GM23248 (cell line): ENCODE results near the gene C19orf18. TPM values are rescaled to one million over a fixed set of nuclear protein-coding genes. Genes with fewer than 3 reads are reported as not detected.
A peak's percentile ranks its signal among the peaks of the same experiment; 100 is the strongest.

Experiments used
- DNase-seq: peaks from one replicate; pipeline ENCODE4 v3.0.0-alpha.2; 2015
- H2AFZ ChIP-seq: fragments of 200-600 bp; sonication (generic); 2 replicates; pipeline ENCODE4 v1.6.1; 2016; ENCODE audit warnings: antibody characterized with exemption
- H3F3A ChIP-seq: fragments of 200-600 bp; sonication (generic); 2 replicates; pipeline ENCODE4 v1.6.1; 2016; ENCODE audit warnings: mild to moderate bottlenecking, antibody characterized with exemption, mixed run types; ENCODE audit not compliant: insufficient read depth
- H3K27ac ChIP-seq: fragments of 200-600 bp; sonication (generic); 2 replicates; pipeline ENCODE4 v1.5.1; 2016; ENCODE audit warnings: mild to moderate bottlenecking
- H3K27me3 ChIP-seq: fragments of 200-600 bp; sonication (generic); replicated peaks from 2 replicates; pipeline ENCODE4 v1.6.1; 2016; ENCODE audit warnings: mild to moderate bottlenecking; ENCODE audit not compliant: insufficient read depth
- H3K36me3 ChIP-seq: fragments of 200-600 bp; sonication (generic); 2 replicates; pipeline ENCODE4 v1.6.1; 2016; ENCODE audit warnings: low read depth, mild to moderate bottlenecking
- H3K4me1 ChIP-seq: fragments of 200-600 bp; sonication (generic); 2 replicates; pipeline ENCODE4 v1.6.1; 2016; ENCODE audit warnings: mild to moderate bottlenecking; ENCODE audit not compliant: insufficient read depth
- H3K4me2 ChIP-seq: fragments of 200-600 bp; sonication (generic); one replicate; pipeline ENCODE4 v1.6.1; 2016; ENCODE audit warnings: mild to moderate bottlenecking; ENCODE audit not compliant: unreplicated experiment
- H3K4me3 ChIP-seq: fragments of 200-600 bp; sonication (generic); 2 replicates; pipeline ENCODE4 v1.5.1; 2016; ENCODE audit warnings: mild to moderate bottlenecking
- H3K79me2 ChIP-seq: fragments of 200-600 bp; sonication (generic); 2 replicates; pipeline ENCODE4 v1.6.1; 2016; ENCODE audit warnings: mild to moderate bottlenecking; ENCODE audit not compliant: insufficient read depth
- H3K9ac ChIP-seq: fragments of 200-600 bp; sonication (generic); 2 replicates; pipeline ENCODE4 v1.6.1; 2016; ENCODE audit warnings: mild to moderate bottlenecking
- H3K9me2 ChIP-seq: fragments of 200-600 bp; sonication (generic); 2 replicates; pipeline ENCODE4 v1.6.1; 2016; ENCODE audit warnings: mixed run types, mild to moderate bottlenecking, moderate library complexity; ENCODE audit not compliant: insufficient read depth
- H3K9me3 ChIP-seq: fragments of 200-600 bp; sonication (generic); one replicate; pipeline ENCODE4 v1.6.1; 2017; ENCODE audit warnings: low read depth
- H4K20me1 ChIP-seq: fragments of 200-600 bp; sonication (generic); 2 replicates; pipeline ENCODE4 v1.6.0; 2016; ENCODE audit not compliant: insufficient read depth
- EZH2 ChIP-seq: fragments of 200-600 bp; sonication (generic); IDR thresholded peaks from 2 replicates; pipeline ENCODE4 v1.6.1; 2018; ENCODE audit warnings: antibody characterized with exemption, mild to moderate bottlenecking; ENCODE audit not compliant: insufficient read depth, poor library complexity, severe bottlenecking
- EZH2phosphoT487 ChIP-seq: fragments of 200-600 bp; sonication (generic); IDR thresholded peaks from 2 replicates; pipeline ENCODE4 v1.6.1; 2018; ENCODE audit warnings: antibody characterized with exemption, moderate library complexity, mild to moderate bottlenecking, low read depth; ENCODE audit not compliant: insufficient read depth
- WGBS, 2 experiments: methylation state at CpG; one replicate each; pipeline ENCODE4 v1.1.6; 2015 to 2017; ENCODE audit warnings: low lambda C conversion rate in 2 of 2, low coverage in 1 of 2; ENCODE audit errors: missing lambda C conversion rate in 2 of 2; 5-methylcytosine and 5-hydroxymethylcytosine counted together
- in situ Hi-C: fragments of 300-500 bp; cut with MboI; formaldehyde crosslinking; loops from 2 replicates; pipeline ENCODE4 v1.15.0; 2020
- polyA plus RNA-seq: library from polyadenylated mRNA; unstranded; fragments of >200 nt; fragmentation: Nextera tagmentation; extraction: Ambion mirVana; gene quantifications from 2 replicates; pipeline ENCODE4 v1.2.1, GENCODE V29; 2016
- total RNA-seq: library from RNA; depleted of rRNA; stranded (reverse); fragments of >200 nt; shearing (Covaris generic); gene quantifications from 2 replicates; pipeline ENCODE4 v1.2.3, GENCODE V29; 2014

The C19orf18 gene
- total and polyA plus RNA-seq, 2 experiments from 2014 or later = 1.0 TPM; not detected in 1

GRCh38 chr19:58007285-58007684 lies 33.0 kb upstream of the C19orf18 start:
- TF ChIP-seq EZH2 (no peak), EZH2phosphoT487 (no peak)
- WGBS, 2 experiments = 43 to 56% methylated on average over 1 of the region's 1 CpG
- in situ Hi-C loops = no loop called here
- no peaks in the 10 kb centered on the region for H3K9me2 ChIP-seq
- no peak overlapping the region for H3K27ac ChIP-seq
- no peak overlapping the region for H3K4me2 ChIP-seq
- no peak overlapping the region for H3K9ac ChIP-seq
- H3K79me2 ChIP-seq = peaks cover 22% of the 10 kb centered on the region
- H3K4me1 ChIP-seq = no peaks in the 10 kb centered on the region
- no peak overlapping the region for H2AFZ ChIP-seq
- H3K9me3 ChIP-seq = no peaks in the 10 kb centered on the region
- no peaks in the 10 kb centered on the region for H3K27me3 ChIP-seq
- H4K20me1 ChIP-seq = no peaks in the 10 kb centered on the region
- no peak for DNase-seq
- H3K4me3 ChIP-seq = no peak overlapping the region
- peaks cover 6% of the 10 kb centered on the region; the same call in 1 of the 2 replicates for H3F3A ChIP-seq
- peaks cover 40% of the 10 kb centered on the region for H3K36me3 ChIP-seq

GRCh38 chr19:58003174-58003828 lies 29.0 kb upstream of the C19orf18 start:
- Histone ChIP-seq H3K4me3 (peak overlapping the region; percentile 90), H3K27ac (peak overlapping the region; percentile 66; the same call in 1 of the 2 replicates), H3K4me2 (peak overlapping the region; percentile 76), H3K9ac (peak overlapping the region; percentile 94), H3F3A (no peaks in the 10 kb centered on the region), H3K36me3 (peaks cover 73% of the 10 kb centered on the region), H4K20me1 (no peaks in the 10 kb centered on the region), H3K9me3 (no peaks in the 10 kb centered on the region), H3K4me1 (peaks cover 4% of the 10 kb centered on the region; the same call in 1 of the 2 replicates), H3K79me2 (peaks cover 54% of the 10 kb centered on the region), H3K9me2 (no peaks in the 10 kb centered on the region), H2AFZ (peak overlapping the region; percentile 96), H3K27me3 (no peaks in the 10 kb centered on the region)
- in situ Hi-C loops = no loop called here
- TF ChIP-seq EZH2 = no peak
- TF ChIP-seq EZH2phosphoT487 = no peak
- peak; percentile 46 for DNase-seq
- WGBS, 2 experiments = 33 to 34% methylated on average over 31 of the region's 31 CpGs

GRCh38 chr19:58002384-58003173 lies 28.2 kb upstream of the C19orf18 start, which contains the start of gene ZNF606:
Gene ZNF606, minus strand, starts transcription at chr19:58002820. Its CDS starts 1,501 bp downstream, at chr19:58001319.
- peaks cover 54% of the 10 kb centered on the region for H3K79me2 ChIP-seq
- 1 to 2% methylated on average over 75 to 78 of the region's 91 CpGs for WGBS, 2 experiments
- peak within 1 kb of the TSS; percentile 94 for H3K9ac ChIP-seq
- in situ Hi-C loops = no loop called here
- H3K9me2 ChIP-seq = no peaks in the 10 kb centered on the region
- H3K27me3 ChIP-seq = no peaks in the 10 kb centered on the region
- peaks cover 80% of the 10 kb centered on the region for H3K36me3 ChIP-seq
- H3K4me3 ChIP-seq = peak within 1 kb of the TSS; percentile 90
- H3F3A ChIP-seq = no peaks in the 10 kb centered on the region
- peak within 1 kb of the TSS; percentile 76 for H3K4me2 ChIP-seq
- peak within 1 kb of the TSS; percentile 66 for H3K27ac ChIP-seq
- no peaks in the 10 kb centered on the region for H3K9me3 ChIP-seq
- TF ChIP-seq EZH2 (no peak), EZH2phosphoT487 (no peak)
- peaks cover 4% of the 10 kb centered on the region; the same call in 1 of the 2 replicates for H3K4me1 ChIP-seq
- DNase-seq = peak; percentile 96
- H4K20me1 ChIP-seq = no peaks in the 10 kb centered on the region
- H2AFZ ChIP-seq = peak within 1 kb of the TSS; percentile 96

DNA sequence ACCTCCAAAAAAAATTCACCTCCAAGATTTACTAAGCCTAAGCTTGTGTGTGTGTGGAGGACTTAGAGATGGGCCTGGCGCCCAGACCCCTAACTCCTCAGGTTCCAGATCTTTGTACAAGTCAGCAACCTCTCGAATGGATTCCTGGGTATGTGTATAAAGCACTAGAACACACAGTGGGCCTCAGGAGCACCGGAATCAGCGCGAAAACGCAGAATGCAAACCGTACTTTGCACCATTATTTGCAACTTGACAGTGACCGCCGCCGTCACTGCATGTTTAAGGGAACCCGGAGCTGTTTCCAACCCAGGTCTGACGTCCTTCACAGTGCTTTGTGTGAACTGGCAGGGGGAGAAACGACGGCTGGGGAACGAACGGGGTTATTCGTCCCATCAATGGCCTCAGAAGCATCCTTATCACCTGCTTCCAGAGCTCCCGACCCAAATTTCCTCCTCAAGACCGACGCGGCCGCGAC lies 27.6 kb upstream of the C19orf18 start:
- Histone ChIP-seq H3K4me2 (peak overlapping the region; percentile 76), H4K20me1 (no peaks in the 10 kb centered on the region), H3K9me3 (no peaks in the 10 kb centered on the region), H3K4me3 (peak overlapping the region; percentile 90), H3K27me3 (no peaks in the 10 kb centered on the region), H3K36me3 (peaks cover 80% of the 10 kb centered on the region), H2AFZ (peak overlapping the region; percentile 96), H3F3A (no peaks in the 10 kb centered on the region), H3K79me2 (peaks cover 54% of the 10 kb centered on the region), H3K9ac (peak overlapping the region; percentile 94), H3K4me1 (peaks cover 4% of the 10 kb centered on the region; the same call in 1 of the 2 replicates), H3K9me2 (no peaks in the 10 kb centered on the region), H3K27ac (peak overlapping the region; percentile 66)
- DNase-seq = no peak
- TF ChIP-seq EZH2phosphoT487 = no peak
- WGBS, 2 experiments = 5 to 9% methylated on average over 20 to 23 of the region's 23 CpGs
- in situ Hi-C loops = no loop called here
